IPS DF 19.7 (cell line): ENCODE results near the gene CATSPERE.
A peak's percentile ranks its signal among the peaks of the same experiment; 100 is the strongest.
"Not testable (repeated sequence)": the region's sequence is repeated elsewhere in the genome, so short reads cannot be mapped to it uniquely, and the experiment has no call there.

Experiments
- DNase-seq: peaks from one replicate; pipeline ENCODE4 v3.0.0-alpha.2; 2013; ENCODE audit warnings: low read depth, low spot score

The CATSPERE gene

GRCh38 chr1:244447552-244447951, 13.5 kb upstream of the CATSPERE start:
- no peak for DNase-seq

GRCh38 chr1:244448279-244449036, 12.6 kb upstream of the CATSPERE start:
- DNase-seq: no peak

- DNase-seq: no peak
Measured at GRCh38 chr1:244449936-244450508, 11.1 kb upstream of the CATSPERE start.

- no peak for DNase-seq
Measured at GRCh38 chr1:244450597-244451538, 10.2 kb upstream of the CATSPERE start.

- DNase-seq: no peak
Measured at GRCh38 chr1:244451539-244451950, 9.5 kb upstream of the CATSPERE start, which contains the start of gene ADSS2. TSS of gene ADSS2 (minus strand) at chr1:244451909. CDS start at chr1:244451817, 92 bp downstream.

GRCh38 chr1:244451951-244452795, 8.9 kb upstream of the CATSPERE start:
- peak; percentile 94 for DNase-seq

GRCh38 chr1:244454412-244454811, 6.7 kb upstream of the CATSPERE start:
- no peak for DNase-seq

GRCh38 chr1:244456586-244456985, 4.5 kb upstream of the CATSPERE start:
- DNase-seq: no peak

GRCh38 chr1:244458781-244459180, 2.3 kb upstream of the CATSPERE start:
- no peak for DNase-seq

GRCh38 chr1:244460197-244460596, 876 bp upstream of the CATSPERE start:
- no peak for DNase-seq

GRCh38 chr1:244466724-244467123, 5.7 kb downstream of the CATSPERE start:
- no peak for DNase-seq

- DNase-seq: no peak
Measured at GRCh38 chr1:244473059-244473605, 12.1 kb downstream of the CATSPERE start.

- not testable (repeated sequence) for DNase-seq
Measured at GRCh38 chr1:244484971-244485370, 23.9 kb downstream of the CATSPERE start.

GRCh38 chr1:244494653-244495052, 33.6 kb downstream of the CATSPERE start:
- DNase-seq: no peak

- no peak for DNase-seq
Measured at GRCh38 chr1:244496186-244496585, 35.1 kb downstream of the CATSPERE start.

- DNase-seq: no peak
Measured at GRCh38 chr1:244497805-244498204, 36.7 kb downstream of the CATSPERE start.

- DNase-seq: not testable (repeated sequence)
Measured at GRCh38 chr1:244499484-244499883, 38.4 kb downstream of the CATSPERE start.

- DNase-seq: not testable (repeated sequence)
Measured at GRCh38 chr1:244500515-244500914, 39.4 kb downstream of the CATSPERE start.

GRCh38 chr1:244502630-244503029, 41.6 kb downstream of the CATSPERE start:
- no peak for DNase-seq

GRCh38 chr1:244513493-244513892, 52.4 kb downstream of the CATSPERE start:
- DNase-seq: no peak

GRCh38 chr1:244515680-244516079, 54.6 kb downstream of the CATSPERE start:
- DNase-seq: no peak
